ENCODE data around the gene FRY. TPM values are rescaled to one million over a fixed set of nuclear protein-coding genes. Genes with fewer than 3 reads are reported as not detected.
A peak's percentile ranks its signal among the peaks of the same experiment; 100 is the strongest.

FRY gene
- total and polyA plus RNA-seq, 10 of the 15 experiments (the other 5 are each of a cell fraction or from before 2014, with no cell fraction given) = 0.18 to 1.4 (median 0.30) TPM

DNA sequence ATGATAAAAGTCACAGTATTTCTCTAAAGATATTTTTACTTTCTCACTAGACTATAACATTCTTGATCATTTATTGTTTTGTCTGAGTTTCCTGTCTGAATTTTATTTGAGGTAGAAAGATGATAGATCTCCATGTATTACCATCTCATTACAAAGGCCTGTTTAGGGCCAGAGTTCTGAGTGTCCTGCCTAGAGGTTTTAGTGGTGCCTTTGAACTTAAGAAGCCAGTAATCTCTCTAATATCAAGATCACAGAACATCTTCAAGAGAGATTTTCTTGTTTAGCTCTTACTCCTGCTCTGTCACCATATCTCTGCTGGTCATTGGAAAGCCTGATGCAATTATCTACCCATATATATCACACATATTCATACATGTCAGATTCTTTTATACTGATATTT, 182.1 kb downstream of the FRY start:
- no peaks in the 10 kb centered on the region for H3K36me3 ChIP-seq (ENCODE audit: control insufficient read depth in 2 of 2, insufficient read depth in 2 of 2, low read length in 1 of 2)
- FAIRE-seq (peak; percentile 7), DNase-seq (ENCODE audit: low read depth, low spot score) (no peak), ATAC-seq (no peak)
- H3K4me3 ChIP-seq = no peak overlapping the region
- ChIA-PET RAD21 (ENCODE audit: unreplicated experiment) (no interaction called here), SMC1A (ENCODE audit: uncharacterized antibody, unreplicated experiment) (no interaction called here), CTCF (no interaction called here), POLR2A (no interaction called here)
- intact Hi-C loops (cut with micrococcal nuclease; ENCODE audit: unreplicated experiment) = no loop called here
- BruUV-seq (replicated peaks) = no TSS peak
- H2AFZ ChIP-seq (ENCODE audit: control insufficient read depth, low read depth, low read length) = no peak overlapping the region
- H3K4me1 ChIP-seq (ENCODE audit: control insufficient read depth, insufficient read depth, low read length) = no peaks in the 10 kb centered on the region
- no peak overlapping the region for H3K4me2 ChIP-seq (ENCODE audit: control insufficient read depth, insufficient read depth)
- in situ Hi-C loops (cut with MboI) = no loop called here
- no peaks in the 10 kb centered on the region for H4K20me1 ChIP-seq (ENCODE audit: control insufficient read depth, insufficient read depth)
- no peaks in the 10 kb centered on the region for H3K9me3 ChIP-seq (replicated peaks; ENCODE audit: control insufficient read depth, insufficient read depth, low read length)
- no peaks in the 10 kb centered on the region for H3K27me3 ChIP-seq (replicated peaks in 1 of 2; ENCODE audit: control insufficient read depth in 2 of 2, insufficient read depth in 2 of 2, low read length in 1 of 2)
- H3K27ac ChIP-seq (ENCODE audit: control insufficient read depth, insufficient read depth) = no peak overlapping the region
- TF ChIP-seq ZNF622 (IDR thresholded peaks at IDR 0.05) (no peak), SP1 (IDR thresholded peaks at IDR 0.05; ENCODE audit: low read depth, low read length) (no peak), MTA2 (IDR thresholded peaks at IDR 0.05; ENCODE audit: low read depth) (no peak), BACH1 (IDR thresholded peaks at IDR 0.05; ENCODE audit: borderline replicate concordance) (no peak)
- H3K9ac ChIP-seq (ENCODE audit: control insufficient read depth, insufficient read depth, low read length) = no peak overlapping the region
- no peaks in the 10 kb centered on the region for H3K79me2 ChIP-seq (ENCODE audit: control insufficient read depth, insufficient read depth, low read length)

DNA sequence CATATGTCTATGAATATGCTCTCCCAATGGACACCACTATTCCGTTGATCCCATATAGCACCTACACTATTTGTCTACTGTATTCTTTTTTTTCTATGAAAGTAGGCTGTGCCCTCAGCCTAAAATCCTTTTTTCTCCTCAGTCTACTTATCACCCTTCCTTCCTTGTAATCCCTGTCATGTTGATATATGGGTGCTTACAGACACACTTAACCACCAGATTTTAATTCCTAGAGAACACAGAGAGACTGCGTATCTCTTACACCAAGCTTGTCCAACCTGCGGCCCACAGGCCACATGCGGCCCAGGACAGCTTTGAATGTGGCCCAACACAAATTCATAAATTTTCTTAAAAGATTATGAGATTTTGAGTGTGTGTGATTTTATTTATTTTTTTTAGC, 182.5 kb downstream of the FRY start:
- Histone ChIP-seq H2AFZ (ENCODE audit: control insufficient read depth, low read depth, low read length) (no peak overlapping the region), H3K4me1 (ENCODE audit: control insufficient read depth, insufficient read depth, low read length) (no peaks in the 10 kb centered on the region), H3K4me3 (no peak overlapping the region), H4K20me1 (ENCODE audit: control insufficient read depth, insufficient read depth) (no peaks in the 10 kb centered on the region), H3K4me2 (ENCODE audit: control insufficient read depth, insufficient read depth) (no peak overlapping the region), H3K36me3 (ENCODE audit: control insufficient read depth in 2 of 2, insufficient read depth in 2 of 2, low read length in 1 of 2) (no peaks in the 10 kb centered on the region), H3K79me2 (ENCODE audit: control insufficient read depth, insufficient read depth, low read length) (no peaks in the 10 kb centered on the region), H3K9me3 (replicated peaks; ENCODE audit: control insufficient read depth, insufficient read depth, low read length) (no peaks in the 10 kb centered on the region), H3K9ac (ENCODE audit: control insufficient read depth, insufficient read depth, low read length) (no peak overlapping the region), H3K27ac (ENCODE audit: control insufficient read depth, insufficient read depth) (no peak overlapping the region), H3K27me3 (replicated peaks in 1 of 2; ENCODE audit: control insufficient read depth in 2 of 2, insufficient read depth in 2 of 2, low read length in 1 of 2) (no peaks in the 10 kb centered on the region)
- in situ Hi-C loops (cut with MboI) = no loop called here
- DNase-seq (ENCODE audit: low read depth, low spot score) (no peak), FAIRE-seq (no peak), ATAC-seq (no peak)
- 60% methylated on average over 4 of the region's 4 CpGs for WGBS (ENCODE audit: insufficient coverage, insufficient replicate concordance, low lambda C conversion rate, missing lambda C conversion rate)
- ChIA-PET RAD21 (ENCODE audit: unreplicated experiment) (no interaction called here), POLR2A (no interaction called here), SMC1A (ENCODE audit: uncharacterized antibody, unreplicated experiment) (no interaction called here), CTCF (no interaction called here)
- TF ChIP-seq MTA2 (IDR thresholded peaks at IDR 0.05; ENCODE audit: low read depth) = no peak
- TF ChIP-seq ESRRA (IDR thresholded peaks at IDR 0.05; ENCODE audit: low read length) = no peak
- TF ChIP-seq RAD21 (IDR thresholded peaks at IDR 0.05; ENCODE audit: insufficient read depth, low read depth, low read length) = no peak
- no peak for TF ChIP-seq MEF2B (IDR thresholded peaks at IDR 0.05; ENCODE audit: partially characterized antibody, poor library complexity, severe bottlenecking)
- TF ChIP-seq NRF1 (conservative IDR thresholded peaks at IDR 0.05; ENCODE audit: low read depth, low read length) = no peak
- no peak for TF ChIP-seq ZZZ3 (IDR thresholded peaks at IDR 0.05; ENCODE audit: control insufficient read depth, insufficient read length, low read depth)
- TF ChIP-seq RBBP5 (conservative IDR thresholded peaks at IDR 0.05) = no peak
- TF ChIP-seq, protein P1, sequence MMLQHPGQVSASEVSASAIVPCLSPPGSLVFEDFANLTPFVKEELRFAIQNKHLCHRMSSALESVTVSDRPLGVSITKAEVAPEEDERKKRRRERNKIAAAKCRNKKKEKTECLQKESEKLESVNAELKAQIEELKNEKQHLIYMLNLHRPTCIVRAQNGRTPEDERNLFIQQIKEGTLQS (IDR thresholded peaks at IDR 0.05; ENCODE audit: borderline replicate concordance, extremely low read depth, low read depth, low read length) = no peak
- BruUV-seq (replicated peaks) = no TSS peak
- intact Hi-C loops (cut with micrococcal nuclease; ENCODE audit: unreplicated experiment) = no loop called here
